Ishikawa (cell line): Measurements from ENCODE around the gene STXBP1.

Source experiments
- CEBPB ChIP-seq: IDR thresholded peaks from 2 replicates; pipeline ENCODE4 v1.6.1; 2012
- EP300 ChIP-seq: IDR thresholded peaks from 2 replicates; pipeline ENCODE4 v1.6.1; 2012; ENCODE audit warnings: borderline replicate concordance
- TAF1 ChIP-seq: IDR thresholded peaks from 2 replicates; pipeline ENCODE4 v1.6.1; 2012; ENCODE audit warnings: low read depth, mild to moderate bottlenecking

GRCh38 chr9:127693697-127694096, 81.6 kb downstream of the STXBP1 start:
- TF ChIP-seq TAF1 = no peak
- no peak for TF ChIP-seq CEBPB
- no peak for TF ChIP-seq EP300
